HG02678 (cell line): ENCODE measurements around the gene TNIK.
A peak's percentile ranks its signal among the peaks of the same experiment; 100 is the strongest.

Experiments used
- ATAC-seq: cut with Tn5 transposase; IDR thresholded peaks from one replicate; pipeline ENCODE4 v1.9.1; 2021; ENCODE audit warnings: mild to moderate bottlenecking, moderate library complexity; ENCODE audit not compliant: unreplicated experiment

TNIK gene

DNA sequence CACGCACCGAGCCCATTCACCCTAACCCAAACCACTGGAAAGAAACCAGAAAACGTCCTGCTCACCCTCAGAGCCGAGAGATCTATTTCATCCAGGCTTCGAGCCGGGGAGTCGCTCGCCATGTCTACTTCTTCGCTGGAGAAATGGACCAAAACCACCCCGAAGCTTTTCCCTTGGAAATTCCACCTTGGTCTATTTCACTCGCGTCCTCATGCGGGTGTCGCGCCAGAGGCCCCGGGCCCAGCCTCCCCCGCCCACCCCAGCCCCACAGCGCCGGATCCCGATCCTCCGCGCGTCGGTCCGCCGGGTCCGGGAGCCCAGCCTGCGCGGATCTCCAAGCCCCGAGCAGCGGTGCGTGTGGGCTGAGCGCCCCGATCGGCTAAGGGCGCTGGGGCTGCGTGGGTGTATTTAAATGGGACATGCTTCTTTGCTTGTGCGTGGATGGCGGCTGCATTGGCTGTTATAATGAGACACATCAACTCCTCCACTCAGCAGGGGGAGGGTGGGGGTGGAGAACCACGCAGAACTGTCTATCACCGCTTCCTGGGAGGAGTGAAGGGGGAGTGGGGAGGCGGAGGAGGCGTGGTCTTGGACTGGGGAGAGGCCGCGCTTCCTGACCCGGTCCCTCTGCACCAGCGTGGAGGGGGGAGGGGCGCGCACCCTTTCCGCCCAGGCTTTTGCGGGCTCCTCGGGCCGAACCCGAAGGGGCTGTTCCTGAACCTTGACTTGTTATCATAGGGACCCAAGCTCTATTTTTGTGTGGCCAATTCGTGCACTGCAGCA is at the start of gene TNIK:
TNIK (minus strand) TSS at position 464 of the 783 bp plus-strand sequence; CDS start at position 122, 342 bp downstream.
- ATAC-seq, result peak; percentile 82

DNA sequence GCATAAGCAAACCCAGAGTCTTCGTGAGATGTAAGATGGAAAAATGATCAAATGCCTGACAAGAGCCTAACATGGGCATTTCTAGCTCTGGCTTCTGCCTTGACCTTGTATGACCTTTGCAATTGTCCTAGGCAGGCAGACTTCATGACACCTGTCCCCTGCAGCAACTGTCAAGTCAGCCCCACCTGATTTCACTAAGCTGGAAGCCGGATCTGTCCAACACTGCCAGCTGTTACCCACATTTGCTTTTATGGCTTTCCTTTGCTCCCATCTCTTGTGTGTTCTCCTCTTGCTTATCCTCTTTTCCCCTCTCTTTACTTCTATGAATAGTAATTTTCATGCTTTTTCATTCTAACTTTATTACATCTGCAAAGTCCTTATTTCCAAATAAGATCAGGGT is 48.5 kb upstream of the TNIK start:
- no peak for ATAC-seq

DNA sequence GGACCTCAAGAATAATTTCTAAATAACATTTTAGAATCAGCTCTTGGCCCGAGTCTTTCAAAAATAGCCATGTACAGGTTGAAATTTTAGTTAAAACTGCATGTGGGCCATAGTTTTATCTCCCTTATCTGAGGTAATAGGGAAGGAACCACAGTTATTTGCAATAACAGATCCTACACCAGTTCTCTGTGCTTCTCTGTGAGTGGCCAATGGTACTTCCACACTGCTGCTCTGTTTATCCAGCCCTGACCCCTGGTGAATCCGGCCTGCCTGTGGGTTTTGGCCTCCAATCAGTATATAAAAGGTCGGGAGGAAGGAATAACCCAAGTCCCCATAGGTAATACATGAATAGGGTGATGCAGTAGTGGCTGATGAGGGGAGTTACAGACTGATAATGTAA is 48.0 kb upstream of the TNIK start:
- no peak for ATAC-seq

DNA sequence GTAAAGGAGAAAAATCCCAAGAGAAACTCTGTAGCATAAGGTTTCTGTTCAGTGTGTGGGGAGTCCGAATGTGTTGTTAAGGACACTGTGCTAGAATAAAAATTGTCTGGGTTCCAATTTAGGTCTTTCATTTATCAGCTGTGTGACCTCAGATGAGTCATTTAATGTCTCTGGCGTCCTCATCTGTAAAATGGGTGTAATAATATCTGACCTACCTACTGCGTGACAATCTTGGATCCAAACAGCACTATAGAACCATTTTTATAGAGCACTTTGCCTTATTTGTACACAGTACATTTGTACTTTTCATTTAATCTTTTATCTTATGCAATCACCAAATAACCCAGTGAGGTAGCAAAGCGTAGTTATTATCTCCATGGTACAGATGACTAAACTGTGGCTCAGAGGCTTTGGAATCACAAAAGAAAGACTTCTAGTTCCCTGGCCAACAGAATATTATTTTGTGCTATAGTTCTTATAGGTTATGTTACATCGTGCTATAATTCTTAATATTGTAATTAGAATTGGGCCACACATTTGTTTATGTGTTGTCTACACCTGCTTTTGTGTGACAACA is 46.6 kb upstream of the TNIK start:
- no peak for ATAC-seq

DNA sequence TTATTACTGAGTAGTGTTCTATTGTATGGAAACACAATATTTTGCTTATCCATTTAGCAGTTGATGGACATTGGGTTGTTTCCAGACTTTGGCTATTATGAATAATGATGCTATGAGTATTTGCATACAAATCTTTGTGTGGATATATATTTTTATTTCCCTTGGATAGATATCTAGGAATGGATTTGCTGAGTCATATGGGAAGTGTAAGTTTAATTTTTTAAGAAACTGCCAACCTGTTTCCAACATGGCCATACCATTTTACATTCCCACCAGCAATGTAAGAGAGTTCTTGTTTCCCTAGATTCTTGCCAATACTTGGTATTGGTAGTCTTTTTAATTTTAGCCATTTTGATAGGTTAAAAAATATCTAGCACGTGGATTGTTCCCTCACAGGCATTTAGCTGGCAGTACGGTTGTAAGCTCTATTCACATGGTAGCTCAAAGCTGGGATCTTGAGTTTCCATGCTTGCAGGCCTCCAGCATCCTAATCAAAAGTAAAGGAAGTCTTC is 45.7 kb upstream of the TNIK start:
- no peak for ATAC-seq

DNA sequence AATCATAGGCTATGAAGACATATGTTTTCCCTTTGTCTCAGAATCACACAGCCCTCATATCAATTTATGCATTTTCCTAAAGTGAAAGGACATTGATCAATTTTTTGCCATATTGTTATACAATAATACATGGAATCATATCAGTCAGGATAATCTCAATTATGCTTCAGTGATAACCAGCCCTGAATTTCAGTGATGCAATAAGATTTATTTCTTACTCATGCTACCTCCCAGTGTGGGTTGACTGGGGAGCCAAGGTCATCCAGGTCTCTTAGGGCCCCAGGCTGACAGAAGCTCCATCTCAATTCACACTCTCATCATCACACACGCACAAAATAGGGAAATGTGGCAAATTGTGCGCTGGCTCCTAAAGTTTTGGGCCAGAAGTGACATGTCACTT is 44.2 kb upstream of the TNIK start:
- ATAC-seq, result no peak

DNA sequence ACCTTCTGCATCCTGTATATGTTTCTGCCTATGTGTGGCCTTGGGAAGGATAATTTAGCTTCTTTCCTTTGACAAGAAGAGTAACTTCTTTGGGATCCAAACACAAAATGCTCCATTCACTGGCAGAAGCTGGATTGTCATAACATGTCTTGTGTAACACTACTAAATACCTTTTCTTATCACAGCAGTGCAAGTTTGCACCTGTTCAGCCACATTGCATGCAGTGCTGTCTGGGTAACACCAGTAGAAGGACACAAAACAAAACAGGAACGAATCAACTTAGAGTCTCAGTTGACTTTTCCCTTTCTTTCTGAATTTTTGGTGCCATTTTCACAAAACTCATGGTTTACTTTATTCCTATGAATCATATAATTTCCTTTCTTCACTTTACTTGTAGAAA is 43.6 kb upstream of the TNIK start:
- no peak for ATAC-seq

DNA sequence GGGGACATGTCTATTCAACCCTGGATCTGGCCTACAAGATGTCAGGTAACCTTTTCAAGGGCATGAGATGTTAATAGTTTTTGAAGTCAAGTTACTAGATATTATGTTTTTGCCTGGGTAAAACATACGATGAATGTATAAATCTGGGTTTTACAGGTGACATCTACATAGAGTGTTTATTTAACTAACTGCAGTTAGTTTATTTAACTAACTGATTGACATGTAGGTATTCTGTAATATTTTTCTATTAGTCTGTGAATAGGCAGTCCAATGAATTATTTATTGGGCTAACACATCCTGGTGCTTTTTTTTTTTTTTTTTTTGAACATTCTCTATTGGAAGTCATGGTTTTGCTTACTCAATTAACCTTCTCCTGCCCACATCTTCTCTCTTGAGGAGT is 38.7 kb upstream of the TNIK start:
- ATAC-seq, result no peak

DNA sequence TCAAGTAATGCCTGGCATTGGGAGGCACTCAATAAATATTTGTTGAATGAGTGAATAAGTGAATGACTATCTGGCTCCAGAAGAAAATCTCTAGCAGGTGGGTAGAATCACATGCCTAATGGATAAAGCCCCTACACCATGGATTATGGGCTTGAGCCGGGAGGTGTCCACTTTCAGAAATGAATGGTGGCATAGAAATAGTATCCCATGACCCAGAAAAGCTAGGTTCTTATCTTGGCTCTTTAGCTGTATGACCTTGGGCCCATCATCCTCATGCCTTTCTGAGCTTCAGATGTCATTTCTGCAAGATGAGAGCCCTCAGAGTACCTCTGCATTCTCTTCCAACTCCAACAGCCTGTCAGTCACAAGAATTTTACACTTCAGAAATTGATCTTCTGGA is 37.3 kb upstream of the TNIK start:
- no peak for ATAC-seq

DNA sequence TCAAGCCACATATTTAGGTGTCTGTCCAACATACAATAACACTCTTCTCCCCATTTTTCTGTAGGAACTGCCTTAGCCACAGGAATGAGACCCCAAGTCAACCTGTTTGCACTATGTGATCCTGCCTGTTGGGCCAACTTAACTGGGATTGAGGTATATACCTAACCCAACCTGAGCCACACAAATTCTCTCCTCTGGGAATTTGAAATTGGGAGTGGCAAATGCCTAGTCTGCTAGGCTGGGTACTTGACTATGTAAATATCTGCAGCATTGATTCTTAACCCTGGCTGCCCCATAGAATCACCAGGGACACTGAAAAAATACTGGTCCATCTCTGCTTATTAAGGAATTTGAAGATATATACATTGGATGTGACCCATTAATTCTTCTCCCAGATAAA is 35.2 kb upstream of the TNIK start:
- no peak for ATAC-seq

DNA sequence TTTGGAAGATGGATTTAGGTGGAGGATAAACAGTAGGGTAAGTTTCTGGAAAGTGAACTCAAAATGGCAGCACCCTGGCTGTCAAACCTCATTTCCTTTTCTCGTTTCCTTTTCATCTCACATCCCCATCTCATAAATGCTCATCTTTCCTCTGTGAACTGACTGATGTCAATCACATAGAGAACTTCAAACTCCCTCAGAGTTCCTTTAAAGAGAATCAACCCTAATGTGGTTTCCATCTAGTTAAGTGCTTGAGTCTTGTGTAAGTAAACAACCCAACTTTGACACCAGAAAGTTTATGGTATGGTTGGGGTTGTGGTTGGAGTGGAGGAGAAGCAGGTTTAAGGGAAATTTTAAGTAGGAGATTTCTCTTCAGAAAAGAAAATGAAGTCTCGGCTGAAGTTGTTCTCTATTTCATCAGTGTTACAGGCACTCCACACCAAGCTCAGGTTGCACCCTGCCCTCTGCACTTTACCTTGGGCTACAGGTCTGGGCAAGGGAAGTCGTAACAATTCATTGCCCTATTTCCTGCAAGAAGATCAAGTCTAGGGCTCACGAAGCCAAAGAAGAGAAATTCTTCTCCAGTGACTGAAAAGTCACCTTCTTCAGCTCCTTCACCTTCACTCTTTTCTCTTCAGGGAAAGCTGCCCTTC is 34.4 kb upstream of the TNIK start:
- ATAC-seq, result no peak

DNA sequence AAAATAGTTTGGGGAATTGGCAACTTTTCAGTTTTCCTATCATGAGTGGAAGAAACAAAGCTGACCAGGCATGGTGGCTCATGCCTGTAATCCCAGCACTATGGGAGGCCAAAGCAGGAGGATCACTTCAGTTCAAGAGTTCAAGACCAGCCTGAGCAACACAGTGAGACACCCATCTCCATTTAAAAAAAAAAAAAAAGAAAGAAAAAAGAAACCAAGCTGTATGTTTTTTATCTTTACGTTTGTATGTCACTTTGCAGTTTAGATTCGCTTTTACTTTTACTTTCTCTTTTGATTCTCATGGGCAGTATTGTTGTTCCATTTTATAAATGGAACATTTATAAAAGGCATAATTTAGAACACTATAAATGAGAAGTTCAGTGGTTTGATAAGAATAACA is 31.2 kb upstream of the TNIK start:
- no peak for ATAC-seq

DNA sequence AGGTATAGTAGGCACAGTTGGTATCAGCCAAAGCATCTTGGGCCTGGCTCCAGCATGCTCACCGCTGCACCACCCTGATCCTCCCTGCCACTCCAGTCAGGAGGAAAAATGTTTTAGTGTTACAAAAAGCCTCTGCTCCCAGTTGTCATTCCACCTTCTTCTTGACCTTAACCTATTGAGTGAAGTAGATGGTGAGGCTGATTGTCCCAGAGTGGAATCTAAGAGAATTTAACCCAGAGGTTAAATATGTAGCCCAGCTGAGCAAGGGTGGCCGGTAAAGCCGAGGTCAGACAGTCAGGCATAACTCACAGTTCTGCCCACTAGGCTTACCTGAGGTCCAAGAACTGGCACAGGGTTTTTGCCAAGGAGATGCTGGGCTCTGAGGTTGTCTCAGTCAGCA is 30.7 kb upstream of the TNIK start:
- ATAC-seq, result no peak

DNA sequence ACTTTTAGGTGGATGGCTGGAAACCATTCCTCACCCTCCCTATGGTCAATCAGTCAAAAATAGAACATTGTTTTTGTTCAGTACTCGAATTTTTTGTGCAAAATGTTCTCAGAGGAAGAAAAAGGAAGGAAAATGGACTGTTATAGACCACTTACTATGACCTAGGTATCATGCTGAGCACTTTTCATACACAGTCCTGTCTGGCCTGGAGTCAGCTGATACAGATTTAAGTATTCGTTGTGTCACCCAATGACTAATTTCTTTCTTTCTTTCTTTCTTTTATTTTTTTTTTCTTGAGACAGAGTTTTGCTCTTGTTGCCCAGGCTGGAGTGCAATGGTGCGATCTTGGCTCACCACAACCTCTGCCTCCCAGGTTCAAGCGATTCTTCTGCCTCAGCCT is 29.1 kb upstream of the TNIK start:
- no peak for ATAC-seq

DNA sequence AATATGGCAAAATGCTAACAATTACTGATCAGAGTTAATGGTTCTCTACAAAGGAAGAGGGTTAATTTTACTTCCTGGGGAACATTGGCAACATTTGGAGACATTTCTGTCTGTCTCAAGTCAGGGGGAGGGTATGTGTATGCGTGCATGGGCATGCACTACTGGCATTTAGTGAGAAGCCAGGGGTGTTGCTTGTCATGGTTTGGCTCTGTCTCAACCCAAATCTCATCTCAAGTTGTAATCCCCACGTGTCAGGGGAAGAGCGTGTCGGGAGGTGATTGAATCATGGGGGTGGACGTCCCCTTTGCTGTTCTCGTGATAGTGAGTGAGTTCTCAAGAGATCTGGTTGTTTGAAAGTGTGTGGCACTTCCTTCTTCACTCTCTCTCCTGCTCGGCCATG is 28.3 kb upstream of the TNIK start:
- no peak for ATAC-seq

DNA sequence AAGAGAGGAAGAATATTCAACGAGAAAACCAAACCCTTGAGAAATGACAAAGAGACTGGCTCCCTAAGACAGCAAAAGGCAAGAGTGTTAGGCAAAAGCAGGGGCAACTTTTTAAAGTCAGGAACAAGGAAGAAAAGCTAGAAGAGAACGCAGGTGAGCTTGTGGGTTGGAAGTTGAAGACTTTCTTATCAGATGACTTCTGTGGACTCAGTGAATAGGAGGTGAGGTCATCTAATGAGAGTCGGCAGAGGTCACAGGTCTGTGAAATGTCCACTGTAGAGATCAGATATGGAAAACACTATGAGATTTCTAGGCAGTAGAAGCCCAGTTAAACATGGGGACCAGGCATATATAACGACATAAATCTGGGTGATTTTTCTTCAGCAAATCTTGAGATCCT is 27.2 kb upstream of the TNIK start:
- ATAC-seq, result no peak

DNA sequence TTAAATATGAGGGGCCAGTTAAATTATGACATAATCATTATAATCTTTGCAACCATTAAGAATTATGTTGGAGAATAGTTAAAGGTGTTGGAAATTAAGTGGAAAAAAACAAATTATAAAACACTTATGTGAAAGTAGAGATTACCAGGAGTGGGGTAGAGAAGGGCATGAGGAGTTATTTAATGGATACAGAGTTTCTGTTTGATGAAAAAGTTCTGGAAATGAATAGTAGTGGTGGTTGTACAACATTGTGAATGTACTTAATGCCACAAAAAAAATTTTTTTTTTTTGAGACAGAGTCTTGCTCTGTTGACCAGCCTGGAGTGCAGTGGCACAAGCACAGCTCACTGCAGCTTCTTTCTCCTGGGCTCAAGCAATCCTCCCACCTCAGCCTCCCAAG is 25.1 kb upstream of the TNIK start:
- ATAC-seq, result no peak

DNA sequence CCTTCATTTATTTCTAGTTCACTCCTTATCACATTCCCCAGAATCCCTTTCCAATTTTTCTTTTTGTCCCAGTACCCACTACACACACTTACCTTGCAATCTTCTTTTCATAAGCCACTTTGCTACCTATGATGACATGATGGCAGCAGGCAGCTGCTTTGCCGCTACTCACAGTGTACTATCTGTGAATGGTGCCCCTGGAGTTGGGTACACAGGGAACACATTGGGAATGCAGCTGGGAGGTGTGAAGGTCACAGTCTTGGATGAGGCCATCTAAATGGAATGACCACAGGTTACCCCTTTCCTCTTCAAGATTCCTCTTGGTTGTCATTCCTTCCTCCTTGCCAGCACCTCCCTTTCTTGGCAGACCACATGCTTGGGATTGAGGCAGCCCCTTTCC is 20.8 kb upstream of the TNIK start:
- no peak for ATAC-seq

DNA sequence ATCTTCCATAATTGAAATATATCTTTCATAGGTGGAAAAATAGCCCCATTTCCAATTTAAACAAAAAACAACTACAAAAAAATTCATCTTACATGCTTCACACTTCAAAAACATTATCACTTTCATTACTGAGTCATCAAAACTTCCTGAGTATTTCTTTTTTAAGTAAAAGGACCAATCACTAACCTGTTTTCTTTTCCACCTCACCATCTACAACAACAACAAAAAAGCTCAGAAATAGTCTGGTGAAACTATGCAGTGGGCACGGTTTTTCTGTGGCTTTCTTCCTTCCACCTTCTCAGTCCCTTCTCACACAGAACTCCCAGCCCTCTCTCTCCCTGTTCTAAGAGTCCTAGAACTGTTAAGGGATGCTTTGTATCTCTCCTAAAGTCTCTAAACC is 20.3 kb upstream of the TNIK start:
- ATAC-seq, result peak; percentile 86

DNA sequence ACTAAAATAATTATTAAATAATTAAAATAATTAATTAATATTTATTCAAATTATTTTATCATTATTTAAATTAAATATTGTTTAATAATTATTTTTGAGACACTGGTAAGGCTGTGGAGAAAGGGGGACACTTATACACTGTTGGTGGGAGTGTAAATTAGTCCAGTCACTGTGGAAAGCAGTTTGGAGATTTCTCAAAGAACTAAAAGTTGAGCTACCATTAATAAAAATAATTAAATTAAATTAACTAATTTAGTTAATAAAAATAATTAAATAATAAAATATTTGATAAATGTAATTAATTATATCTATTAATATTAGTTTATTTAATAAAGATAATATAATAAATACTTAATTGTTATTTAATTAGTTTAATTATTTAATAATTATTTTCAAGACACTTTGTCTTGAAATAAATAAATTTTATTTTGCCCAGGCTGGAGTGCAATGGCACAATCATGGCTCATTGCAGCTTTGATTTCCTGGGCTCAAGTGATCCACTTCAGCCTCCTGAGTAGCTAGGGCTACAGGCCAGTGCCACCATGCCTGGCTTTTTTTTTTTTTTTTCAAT is 16.4 kb upstream of the TNIK start:
- no peak for ATAC-seq

DNA sequence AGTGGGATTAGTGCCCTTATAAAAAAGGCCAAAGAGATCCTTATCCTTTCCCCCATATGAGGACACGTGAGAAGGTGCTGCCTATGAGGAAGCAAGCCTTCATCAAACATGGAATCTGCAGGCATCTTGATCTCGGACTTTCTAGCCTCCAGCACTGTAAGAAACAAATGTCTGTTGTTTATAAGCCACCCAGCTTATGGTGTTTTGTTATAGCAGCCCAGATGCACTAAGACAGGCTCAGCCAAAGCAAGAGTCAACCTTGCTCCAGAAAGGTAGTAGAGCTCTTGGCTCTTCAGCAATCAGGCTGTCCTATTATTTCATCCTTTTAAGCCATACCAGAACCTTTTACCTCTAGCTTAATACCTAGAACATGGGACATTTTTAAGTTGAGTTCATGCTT is 12.3 kb upstream of the TNIK start:
- ATAC-seq, result no peak

DNA sequence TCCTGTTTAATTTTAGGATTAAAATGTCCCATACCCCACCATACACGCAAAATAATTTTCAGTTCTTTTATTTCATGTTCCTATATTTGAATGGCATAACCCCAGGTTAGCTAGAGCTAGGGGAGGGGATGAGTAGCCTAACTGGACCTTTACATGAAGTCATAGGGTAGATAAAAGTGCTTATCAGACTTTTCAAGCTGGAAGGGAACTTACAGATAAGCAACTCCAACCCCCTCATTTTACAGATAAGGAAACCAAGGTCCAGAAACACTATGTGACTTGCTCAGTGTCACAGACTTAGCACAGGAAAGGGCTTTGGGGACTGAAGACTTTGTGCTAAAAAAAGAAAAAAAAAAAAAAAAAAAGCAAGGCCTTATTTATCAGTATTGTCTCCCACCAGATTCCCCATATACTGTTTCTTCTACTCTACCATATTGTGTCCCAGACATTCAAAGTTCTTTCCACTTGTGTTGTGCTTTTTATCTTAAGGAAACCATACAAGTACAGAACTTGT is 10.6 kb upstream of the TNIK start:
- no peak for ATAC-seq
